Mesangial cell (primary cell): ENCODE measurements around the gene ZMYND11. TPM values are rescaled to one million over a fixed set of nuclear protein-coding genes. Genes with fewer than 3 reads are reported as not detected.

Experiments used
- total RNA-seq: library from RNA; depleted of rRNA; stranded (reverse); fragments of >200 nt; gene quantifications from 2 replicates; pipeline ENCODE4 v1.2.3, GENCODE V29; 2015

The ZMYND11 gene
- 21.7 and 26.6 TPM in 2 replicates for total RNA-seq

DNA sequence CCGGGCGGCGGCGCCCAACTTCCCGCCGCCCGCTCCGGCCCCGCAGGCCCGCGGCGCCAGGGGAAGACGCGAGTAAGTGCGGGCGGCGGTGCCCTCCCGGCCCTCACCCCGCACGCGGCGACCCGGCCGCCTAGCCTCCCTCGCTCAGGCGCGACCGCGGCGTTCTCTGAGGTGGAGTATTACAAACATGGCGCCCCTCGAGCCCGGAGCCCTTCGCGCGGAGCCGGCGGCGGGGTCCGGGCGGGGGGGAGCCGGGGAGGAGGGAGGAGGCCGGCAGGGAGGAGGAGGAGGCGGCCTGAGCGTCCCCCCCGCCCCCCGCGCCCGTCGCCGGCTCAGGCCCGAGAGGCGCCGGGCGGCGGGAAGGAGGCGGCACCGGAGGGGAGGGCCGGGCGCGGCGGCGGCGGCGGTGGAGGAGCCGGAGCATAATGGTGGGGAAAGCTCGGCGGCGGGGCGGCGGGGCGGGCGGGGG lies at the start of gene ZMYND11:
Gene ZMYND11, plus strand, starts transcription at position 324 of the 469 bp plus-strand sequence. CDS start 44,558 bp downstream, outside the sequence.

Other genes with a start within 250 kb of the ZMYND11 start
- 0.25 and 0.33 TPM in 2 replicates for gene TUBB8, start 86.2 kb upstream of the ZMYND11 start, total RNA-seq